B cell (primary cell): ENCODE measurements around the gene NCAPG2.

ENCODE experiments used
- EZH2 ChIP-seq: IDR thresholded peaks from 2 replicates; pipeline ENCODE4 v1.6.1; 2012; ENCODE audit warnings: borderline replicate concordance, low read depth, mild to moderate bottlenecking, moderate library complexity, low read length; ENCODE audit not compliant: insufficient read depth, poor library complexity, severe bottlenecking
- TF ChIP-seq, protein P1 (sequence below): fragments of 200-600 bp; IDR thresholded peaks from one replicate; pipeline ENCODE4 v1.8.0; 2022; ENCODE audit warnings: antibody characterized with exemption, mild to moderate bottlenecking

- TF ChIP-seq, protein P1, sequence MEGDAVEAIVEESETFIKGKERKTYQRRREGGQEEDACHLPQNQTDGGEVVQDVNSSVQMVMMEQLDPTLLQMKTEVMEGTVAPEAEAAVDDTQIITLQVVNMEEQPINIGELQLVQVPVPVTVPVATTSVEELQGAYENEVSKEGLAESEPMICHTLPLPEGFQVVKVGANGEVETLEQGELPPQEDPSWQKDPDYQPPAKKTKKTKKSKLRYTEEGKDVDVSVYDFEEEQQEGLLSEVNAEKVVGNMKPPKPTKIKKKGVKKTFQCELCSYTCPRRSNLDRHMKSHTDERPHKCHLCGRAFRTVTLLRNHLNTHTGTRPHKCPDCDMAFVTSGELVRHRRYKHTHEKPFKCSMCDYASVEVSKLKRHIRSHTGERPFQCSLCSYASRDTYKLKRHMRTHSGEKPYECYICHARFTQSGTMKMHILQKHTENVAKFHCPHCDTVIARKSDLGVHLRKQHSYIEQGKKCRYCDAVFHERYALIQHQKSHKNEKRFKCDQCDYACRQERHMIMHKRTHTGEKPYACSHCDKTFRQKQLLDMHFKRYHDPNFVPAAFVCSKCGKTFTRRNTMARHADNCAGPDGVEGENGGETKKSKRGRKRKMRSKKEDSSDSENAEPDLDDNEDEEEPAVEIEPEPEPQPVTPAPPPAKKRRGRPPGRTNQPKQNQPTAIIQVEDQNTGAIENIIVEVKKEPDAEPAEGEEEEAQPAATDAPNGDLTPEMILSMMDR: no peak
- TF ChIP-seq EZH2: no peak
Measured at GRCh38 chr7:158582089-158582456, 122.5 kb downstream of the NCAPG2 start.
